ENCODE results near the gene NUP43. TPM values are rescaled to one million over a fixed set of nuclear protein-coding genes. Genes with fewer than 3 reads are reported as not detected.

The NUP43 gene
- total and polyA plus RNA-seq, 2 experiments from 2014 or later: 16.1 to 58.0 TPM

DNA sequence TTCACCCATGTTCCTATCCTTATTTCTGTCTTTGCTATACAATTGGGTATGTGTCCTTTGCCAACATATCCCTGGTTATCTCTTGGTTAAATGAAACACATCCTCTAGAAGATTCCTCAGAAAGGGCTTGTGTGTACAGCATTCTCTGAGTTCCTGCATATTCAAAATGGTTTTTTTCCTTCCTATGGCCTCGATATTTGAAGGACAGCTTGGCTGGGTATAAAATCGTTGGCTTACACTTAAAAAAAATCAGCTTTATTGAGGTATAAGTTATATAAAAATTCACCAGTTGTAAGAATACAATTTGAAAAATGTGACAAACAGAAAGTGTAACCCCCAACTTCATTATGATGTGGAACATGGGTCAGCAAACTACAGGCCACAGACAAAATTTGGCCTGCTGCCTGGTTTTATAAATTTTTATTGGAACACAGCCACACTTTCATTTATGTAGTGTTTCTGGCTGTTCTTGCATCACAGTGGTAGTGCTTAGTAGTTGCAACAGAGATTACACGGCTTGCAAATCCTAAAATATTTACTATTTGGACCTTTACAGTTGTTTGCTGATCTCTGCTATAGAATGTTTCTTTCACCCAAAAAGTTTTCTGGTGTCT is 19.9 kb upstream of the NUP43 start:
- no peak for TF ChIP-seq EZH2phosphoT487 (IDR thresholded peaks at IDR 0.05; ENCODE audit: insufficient read depth, low read depth)
- no peak for TF ChIP-seq EZH2 (IDR thresholded peaks at IDR 0.05; ENCODE audit: insufficient read depth, poor library complexity, severe bottlenecking)

DNA sequence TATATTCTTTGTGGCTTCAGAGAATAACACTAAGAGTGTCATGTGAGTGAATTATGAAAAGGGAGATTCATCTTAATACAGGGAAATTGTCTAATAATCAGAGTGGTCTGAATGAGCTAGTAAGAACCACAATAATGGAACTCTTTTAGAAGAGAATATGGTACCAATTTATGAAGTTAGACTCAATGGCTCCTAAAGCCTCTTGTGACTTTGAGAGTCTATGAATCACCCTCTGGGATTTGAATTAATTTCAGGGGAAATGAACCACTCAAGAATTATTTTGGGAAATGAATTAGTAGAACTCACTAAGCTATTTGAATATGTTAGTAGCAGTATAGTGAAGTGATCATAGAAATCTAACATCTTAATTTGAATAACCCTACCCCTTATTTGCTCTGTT is 17.5 kb upstream of the NUP43 start:
- Histone ChIP-seq H3F3A (ENCODE audit: insufficient read depth) (peaks cover 22% of the 10 kb centered on the region), H3K79me2 (ENCODE audit: insufficient read depth) (peaks cover 98% of the 10 kb centered on the region), H3K27me3 (replicated peaks; ENCODE audit: insufficient read depth) (no peaks in the 10 kb centered on the region), H3K9me3 (ENCODE audit: low read depth) (no peaks in the 10 kb centered on the region), H4K20me1 (ENCODE audit: insufficient read depth) (peaks cover 17% of the 10 kb centered on the region; the same call in 1 of the 2 replicates), H3K4me3 (no peak overlapping the region), H3K4me2 (ENCODE audit: unreplicated experiment) (peak overlapping the region; percentile 25), H3K27ac (peak overlapping the region; percentile 70), H3K4me1 (ENCODE audit: insufficient read depth) (peaks cover 23% of the 10 kb centered on the region), H3K36me3 (ENCODE audit: low read depth) (peaks cover 19% of the 10 kb centered on the region), H3K9ac (peak overlapping the region; percentile 23; the same call in 1 of the 2 replicates), H2AFZ (no peak overlapping the region), H3K9me2 (ENCODE audit: insufficient read depth) (no peaks in the 10 kb centered on the region)
- no peak for TF ChIP-seq EZH2phosphoT487 (IDR thresholded peaks at IDR 0.05; ENCODE audit: insufficient read depth, low read depth)
- no peak for TF ChIP-seq EZH2 (IDR thresholded peaks at IDR 0.05; ENCODE audit: insufficient read depth, poor library complexity, severe bottlenecking)
- DNase-seq: peak; percentile 74
- in situ Hi-C loops (cut with MboI): no loop called here

More for the DNA sequence above, 19.9 kb upstream of the NUP43 start:
- Histone ChIP-seq H3K9me2 (ENCODE audit: insufficient read depth) (no peaks in the 10 kb centered on the region), H3K27me3 (replicated peaks; ENCODE audit: insufficient read depth) (no peaks in the 10 kb centered on the region), H3K4me3 (no peak overlapping the region), H3K9ac (no peak overlapping the region), H3F3A (ENCODE audit: insufficient read depth) (peaks cover 22% of the 10 kb centered on the region), H2AFZ (no peak overlapping the region), H3K36me3 (ENCODE audit: low read depth) (peaks cover 12% of the 10 kb centered on the region), H3K4me2 (ENCODE audit: unreplicated experiment) (no peak overlapping the region), H4K20me1 (ENCODE audit: insufficient read depth) (peaks cover 13% of the 10 kb centered on the region; the same call in 1 of the 2 replicates), H3K27ac (no peak overlapping the region), H3K9me3 (ENCODE audit: low read depth) (no peaks in the 10 kb centered on the region), H3K4me1 (ENCODE audit: insufficient read depth) (peaks cover 23% of the 10 kb centered on the region), H3K79me2 (ENCODE audit: insufficient read depth) (peaks cover 98% of the 10 kb centered on the region)
- WGBS, 2 experiments (ENCODE audit: low coverage in 1 of 2, low lambda C conversion rate in 2 of 2, missing lambda C conversion rate in 2 of 2): 85 to 86% methylated on average over 3 of the region's 3 CpGs
- DNase-seq: peak; percentile 37
- in situ Hi-C loops (cut with MboI): no loop called here

DNA sequence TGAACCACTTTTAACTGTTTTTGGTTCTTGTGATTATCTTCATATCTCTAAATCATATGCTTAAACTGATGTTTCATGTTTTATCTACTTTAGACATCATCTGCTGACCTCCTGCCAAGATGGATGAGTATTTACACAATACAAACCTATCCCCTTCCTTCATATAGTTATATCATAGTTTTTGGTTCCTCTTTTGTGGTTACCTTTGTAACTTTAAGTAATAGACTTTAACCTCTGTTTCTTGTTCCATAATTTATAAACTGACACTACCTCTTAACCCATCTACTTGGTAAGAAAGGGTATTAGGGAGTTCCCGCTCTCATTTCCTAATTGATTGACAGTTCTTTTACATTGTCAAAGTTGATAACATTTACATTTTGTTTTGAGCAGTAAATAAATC is 15.1 kb upstream of the NUP43 start:
- H2AFZ ChIP-seq: no peak overlapping the region
- H3K9me3 ChIP-seq (ENCODE audit: low read depth): no peaks in the 10 kb centered on the region
- no peaks in the 10 kb centered on the region for H3K27me3 ChIP-seq (replicated peaks; ENCODE audit: insufficient read depth)
- H3F3A ChIP-seq (ENCODE audit: insufficient read depth): peaks cover 22% of the 10 kb centered on the region
- H3K27ac ChIP-seq: no peak overlapping the region
- no peaks in the 10 kb centered on the region for H3K9me2 ChIP-seq (ENCODE audit: insufficient read depth)
- WGBS, 2 experiments (ENCODE audit: low coverage in 1 of 2, low lambda C conversion rate in 2 of 2, missing lambda C conversion rate in 2 of 2): 81 to 97% methylated on average over 1 of the region's 1 CpG
- H3K4me2 ChIP-seq (ENCODE audit: unreplicated experiment): no peak overlapping the region
- TF ChIP-seq EZH2phosphoT487 (IDR thresholded peaks at IDR 0.05; ENCODE audit: insufficient read depth, low read depth): no peak
- no peak for TF ChIP-seq EZH2 (IDR thresholded peaks at IDR 0.05; ENCODE audit: insufficient read depth, poor library complexity, severe bottlenecking)
- H3K9ac ChIP-seq: no peak overlapping the region
- no peak for DNase-seq
- H3K4me1 ChIP-seq (ENCODE audit: insufficient read depth): peaks cover 23% of the 10 kb centered on the region
- no peak overlapping the region for H3K4me3 ChIP-seq
- peaks cover 14% of the 10 kb centered on the region for H3K36me3 ChIP-seq (ENCODE audit: low read depth)
- H3K79me2 ChIP-seq (ENCODE audit: insufficient read depth): peaks cover 98% of the 10 kb centered on the region
- in situ Hi-C loops (cut with MboI): no loop called here
- peaks cover 17% of the 10 kb centered on the region; the same call in 1 of the 2 replicates for H4K20me1 ChIP-seq (ENCODE audit: insufficient read depth)

DNA sequence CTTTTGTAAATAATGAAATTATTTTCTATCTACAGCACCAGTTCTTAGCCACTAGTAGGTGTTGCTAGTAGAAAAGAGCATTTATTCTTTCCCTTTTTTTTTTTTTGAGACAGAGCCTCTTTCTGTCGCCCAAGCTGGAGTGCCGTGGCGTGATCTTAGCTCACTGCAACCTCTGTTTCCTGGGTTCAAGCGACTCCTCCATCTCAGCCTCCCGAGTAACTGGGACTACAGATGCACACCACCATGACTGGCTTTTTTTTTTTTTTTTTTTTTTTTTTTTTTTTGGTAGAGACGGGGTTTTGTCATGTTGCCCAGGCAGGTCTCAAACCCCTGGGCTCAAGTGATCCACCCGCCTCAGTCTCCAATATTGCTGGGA is 9.9 kb upstream of the NUP43 start:
- no peaks in the 10 kb centered on the region for H3K27me3 ChIP-seq (replicated peaks; ENCODE audit: insufficient read depth)
- H4K20me1 ChIP-seq (ENCODE audit: insufficient read depth): peaks cover 3% of the 10 kb centered on the region; the same call in 1 of the 2 replicates
- no peak for DNase-seq
- peaks cover 7% of the 10 kb centered on the region; the same call in 1 of the 2 replicates for H3K36me3 ChIP-seq (ENCODE audit: low read depth)
- H3K4me1 ChIP-seq (ENCODE audit: insufficient read depth): peaks cover 23% of the 10 kb centered on the region
- TF ChIP-seq EZH2phosphoT487 (IDR thresholded peaks at IDR 0.05; ENCODE audit: insufficient read depth, low read depth) (no peak), EZH2 (IDR thresholded peaks at IDR 0.05; ENCODE audit: insufficient read depth, poor library complexity, severe bottlenecking) (no peak)
- peaks cover 100% of the 10 kb centered on the region for H3K79me2 ChIP-seq (ENCODE audit: insufficient read depth)
- H3K4me2 ChIP-seq (ENCODE audit: unreplicated experiment): no peak overlapping the region
- no peaks in the 10 kb centered on the region for H3K9me2 ChIP-seq (ENCODE audit: insufficient read depth)
- whole genome bisulfite sequencing, 2 experiments (ENCODE audit: low coverage in 1 of 2, low lambda C conversion rate in 2 of 2, missing lambda C conversion rate in 2 of 2): 92 to 95% methylated on average over 6 to 7 of the region's 7 CpGs
- no peaks in the 10 kb centered on the region for H3K9me3 ChIP-seq (ENCODE audit: low read depth)
- no peak overlapping the region for H3K9ac ChIP-seq
- H3K4me3 ChIP-seq: no peak overlapping the region
- in situ Hi-C loops (cut with MboI): no loop called here
- H2AFZ ChIP-seq: no peak overlapping the region
- H3F3A ChIP-seq (ENCODE audit: insufficient read depth): no peaks in the 10 kb centered on the region
- no peak overlapping the region for H3K27ac ChIP-seq

All from GM23248 (cell line).